Kidney tubule cell (primary cell): ENCODE data around the gene ITPRIPL2.

Experiments
- DNase-seq: peaks from one replicate; pipeline ENCODE4 v3.0.0-alpha.2; 2018; ENCODE audit warnings: low spot score

ITPRIPL2 gene

GRCh38 chr16:19093631-19094541, 19.9 kb upstream of the ITPRIPL2 start:
- no peak for DNase-seq

- no peak for DNase-seq
Measured at GRCh38 chr16:19094542-19095365, 19.0 kb upstream of the ITPRIPL2 start.

GRCh38 chr16:19095654-19096053, 18.1 kb upstream of the ITPRIPL2 start:
- peak; percentile 75 for DNase-seq

- DNase-seq, result no peak
Measured at GRCh38 chr16:19098173-19098572, 15.6 kb upstream of the ITPRIPL2 start.

GRCh38 chr16:19102187-19102872, 11.4 kb upstream of the ITPRIPL2 start:
- peak; percentile 28 for DNase-seq

- DNase-seq, result no peak
Measured at GRCh38 chr16:19104607-19105006, 9.2 kb upstream of the ITPRIPL2 start.

- no peak for DNase-seq
Measured at GRCh38 chr16:19105131-19105530, 8.6 kb upstream of the ITPRIPL2 start.

GRCh38 chr16:19105891-19106624, 7.7 kb upstream of the ITPRIPL2 start:
- DNase-seq, result peak; percentile 53

GRCh38 chr16:19106625-19107020, 7.1 kb upstream of the ITPRIPL2 start:
- DNase-seq, result no peak

GRCh38 chr16:19108409-19109287, 5.1 kb upstream of the ITPRIPL2 start:
- DNase-seq, result no peak

- DNase-seq, result no peak
Measured at GRCh38 chr16:19109288-19109664, 4.5 kb upstream of the ITPRIPL2 start.

- DNase-seq, result no peak
Measured at GRCh38 chr16:19110537-19111360, 3.0 kb upstream of the ITPRIPL2 start.

- no peak for DNase-seq
Measured at GRCh38 chr16:19112099-19112407, 1.7 kb upstream of the ITPRIPL2 start.

GRCh38 chr16:19114359-19115147, 789 bp downstream of the ITPRIPL2 start:
- DNase-seq, result peak; percentile 56

- no peak for DNase-seq
Measured at GRCh38 chr16:19115148-19116021, 1.6 kb downstream of the ITPRIPL2 start.

GRCh38 chr16:19116711-19117449, 3.1 kb downstream of the ITPRIPL2 start:
- peak; percentile 40 for DNase-seq

- peak; percentile 83 for DNase-seq
Measured at GRCh38 chr16:19118938-19119431, 5.2 kb downstream of the ITPRIPL2 start.
